Gastrocnemius medialis (tissue), 4 donors: Measurements from ENCODE around the gene GNA15. TPM values are rescaled to one million over a fixed set of nuclear protein-coding genes. Genes with fewer than 3 reads are reported as not detected.

Experiments
- ATAC-seq, 2 donors: fragments of 150-250 bp; one replicate each; pipeline ENCODE4 v1.9.1; 2016
- DNase-seq, 2 donors: peaks; one replicate each; pipeline ENCODE4 v3.0.0-alpha.2; 2019
- H3K27ac ChIP-seq, 4 donors: fragments of 200-600 bp; sonication (generic); 1 replicate in 1 of 4; 2 replicates in 3 of 4; pipeline ENCODE4 v1.5.1; 2016 to 2018; ENCODE audit warnings: mild to moderate bottlenecking in 2 of 4, moderate library complexity in 1 of 4
- H3K27me3 ChIP-seq, 3 donors: fragments of 200-600 bp; sonication (generic) in 2 of 3; 1 replicate in 1 of 3; 2 replicates in 2 of 3; pipeline versions ENCODE4 v1.5.1 to v1.6.0; 2016 to 2019; ENCODE audit warnings: mild to moderate bottlenecking in 1 of 3, moderate library complexity in 1 of 3
- H3K36me3 ChIP-seq, 2 donors: fragments of 200-600 bp; sonication (generic) in 1 of 2; one replicate each; pipeline ENCODE4 v1.5.1; 2017 to 2018
- H3K4me1 ChIP-seq, 2 donors: fragments of 200-600 bp; sonication (generic) in 1 of 2; one replicate each; pipeline ENCODE4 v1.5.1; 2016 to 2017; ENCODE audit warnings: mild to moderate bottlenecking in 2 of 2
- H3K4me3 ChIP-seq, 4 donors: fragments of 200-600 bp; sonication (generic) in 3 of 4; 1 replicate in 1 of 4; 2 replicates in 3 of 4; pipeline ENCODE4 v1.5.1; 2016 to 2019; ENCODE audit warnings: mild to moderate bottlenecking in 2 of 4
- H3K9me3 ChIP-seq, 3 donors: fragments of 200-600 bp; sonication (generic) in 2 of 3; 1 replicate in 1 of 3; 2 replicates in 2 of 3; pipeline ENCODE4 v1.5.1; 2016 to 2019
- POLR2A ChIP-seq, 2 donors: fragments of 450-650 bp; IDR thresholded peaks; one replicate each; pipeline ENCODE4 v1.6.1; 2017; ENCODE audit warnings: antibody characterized with exemption in 2 of 2, mild to moderate bottlenecking in 2 of 2, moderate library complexity in 2 of 2
- in situ Hi-C, 4 donors: fragments of 200-750 bp; cut with MboI; loops; one replicate each; pipeline versions ENCODE4 v1.15.0 to v1.8.0; 2017; ENCODE audit warnings: low sequenced_read_pairs in 4 of 4
- intact Hi-C: fragments of 100-400 bp; cut with DNase I; formaldehyde crosslinking; loops from one replicate; pipeline ENCODE4 v1.15.1; 2023; ENCODE audit warnings: low total_unique reads
- total RNA-seq, 4 donors: library from RNA; depleted of rRNA; stranded (reverse); fragments of >200 nt; gene quantifications; one replicate each; pipeline versions ENCODE4 v1.1.0 to v1.2.3, GENCODE V29; 2016
- TF ChIP-seq, protein P1 (sequence below), 5 experiments: fragments of 450-650 bp in 3 of 5; fragments of 200-600 bp in 2 of 5; sonication (generic) in 2 of 5; IDR thresholded peaks in 4 of 5; conservative IDR thresholded peaks in 1 of 5; 1 replicate in 4 of 5; 2 replicates in 1 of 5; pipeline ENCODE4 v1.5.1; 2016 to 2019; ENCODE audit warnings: antibody characterized with exemption in 5 of 5, mild to moderate bottlenecking in 3 of 5, moderate library complexity in 3 of 5

GNA15 gene
- total RNA-seq, 4 donors from 2014 or later: 0.51 to 1.2 (median 0.81) TPM

- Histone ChIP-seq H3K4me1 (peaks cover 0 to 2% of the 10 kb centered on the region in 2 donors), H3K4me3 (no peak overlapping the region), H3K9me3 (no peaks in the 10 kb centered on the region), H3K27ac (no peak overlapping the region), H3K27me3 (no peaks in the 10 kb centered on the region), H3K36me3 (no peaks in the 10 kb centered on the region)
- DNase-seq (no peak), ATAC-seq (no peak)
- TF ChIP-seq, protein P1, sequence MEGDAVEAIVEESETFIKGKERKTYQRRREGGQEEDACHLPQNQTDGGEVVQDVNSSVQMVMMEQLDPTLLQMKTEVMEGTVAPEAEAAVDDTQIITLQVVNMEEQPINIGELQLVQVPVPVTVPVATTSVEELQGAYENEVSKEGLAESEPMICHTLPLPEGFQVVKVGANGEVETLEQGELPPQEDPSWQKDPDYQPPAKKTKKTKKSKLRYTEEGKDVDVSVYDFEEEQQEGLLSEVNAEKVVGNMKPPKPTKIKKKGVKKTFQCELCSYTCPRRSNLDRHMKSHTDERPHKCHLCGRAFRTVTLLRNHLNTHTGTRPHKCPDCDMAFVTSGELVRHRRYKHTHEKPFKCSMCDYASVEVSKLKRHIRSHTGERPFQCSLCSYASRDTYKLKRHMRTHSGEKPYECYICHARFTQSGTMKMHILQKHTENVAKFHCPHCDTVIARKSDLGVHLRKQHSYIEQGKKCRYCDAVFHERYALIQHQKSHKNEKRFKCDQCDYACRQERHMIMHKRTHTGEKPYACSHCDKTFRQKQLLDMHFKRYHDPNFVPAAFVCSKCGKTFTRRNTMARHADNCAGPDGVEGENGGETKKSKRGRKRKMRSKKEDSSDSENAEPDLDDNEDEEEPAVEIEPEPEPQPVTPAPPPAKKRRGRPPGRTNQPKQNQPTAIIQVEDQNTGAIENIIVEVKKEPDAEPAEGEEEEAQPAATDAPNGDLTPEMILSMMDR (IDR thresholded peaks at IDR 0.05 in 4 of 5, conservative IDR thresholded peaks at IDR 0.05 in 1 of 5): no peak
- no peak for TF ChIP-seq POLR2A (IDR thresholded peaks at IDR 0.05)
- intact Hi-C loops (no loop called here), in situ Hi-C loops (no loop called here)
Observed at GRCh38 chr19:3192684-3193083, 56.9 kb downstream of the GNA15 start.

GRCh38 chr19:3193256-3194105, 57.6 kb downstream of the GNA15 start:
- no peak overlapping the region for H3K4me3 ChIP-seq
- TF ChIP-seq, protein P1 (IDR thresholded peaks at IDR 0.05 in 4 of 5, conservative IDR thresholded peaks at IDR 0.05 in 1 of 5): no peak
- no peak for TF ChIP-seq POLR2A (IDR thresholded peaks at IDR 0.05)
- no peaks in the 10 kb centered on the region for H3K27me3 ChIP-seq
- in situ Hi-C loops (no loop called here), intact Hi-C loops (no loop called here)
- DNase-seq (no peak), ATAC-seq (no peak)
- no peak overlapping the region for H3K27ac ChIP-seq
- H3K9me3 ChIP-seq: no peaks in the 10 kb centered on the region
- H3K36me3 ChIP-seq: no peaks in the 10 kb centered on the region
- H3K4me1 ChIP-seq: no peaks in the 10 kb centered on the region

DNA sequence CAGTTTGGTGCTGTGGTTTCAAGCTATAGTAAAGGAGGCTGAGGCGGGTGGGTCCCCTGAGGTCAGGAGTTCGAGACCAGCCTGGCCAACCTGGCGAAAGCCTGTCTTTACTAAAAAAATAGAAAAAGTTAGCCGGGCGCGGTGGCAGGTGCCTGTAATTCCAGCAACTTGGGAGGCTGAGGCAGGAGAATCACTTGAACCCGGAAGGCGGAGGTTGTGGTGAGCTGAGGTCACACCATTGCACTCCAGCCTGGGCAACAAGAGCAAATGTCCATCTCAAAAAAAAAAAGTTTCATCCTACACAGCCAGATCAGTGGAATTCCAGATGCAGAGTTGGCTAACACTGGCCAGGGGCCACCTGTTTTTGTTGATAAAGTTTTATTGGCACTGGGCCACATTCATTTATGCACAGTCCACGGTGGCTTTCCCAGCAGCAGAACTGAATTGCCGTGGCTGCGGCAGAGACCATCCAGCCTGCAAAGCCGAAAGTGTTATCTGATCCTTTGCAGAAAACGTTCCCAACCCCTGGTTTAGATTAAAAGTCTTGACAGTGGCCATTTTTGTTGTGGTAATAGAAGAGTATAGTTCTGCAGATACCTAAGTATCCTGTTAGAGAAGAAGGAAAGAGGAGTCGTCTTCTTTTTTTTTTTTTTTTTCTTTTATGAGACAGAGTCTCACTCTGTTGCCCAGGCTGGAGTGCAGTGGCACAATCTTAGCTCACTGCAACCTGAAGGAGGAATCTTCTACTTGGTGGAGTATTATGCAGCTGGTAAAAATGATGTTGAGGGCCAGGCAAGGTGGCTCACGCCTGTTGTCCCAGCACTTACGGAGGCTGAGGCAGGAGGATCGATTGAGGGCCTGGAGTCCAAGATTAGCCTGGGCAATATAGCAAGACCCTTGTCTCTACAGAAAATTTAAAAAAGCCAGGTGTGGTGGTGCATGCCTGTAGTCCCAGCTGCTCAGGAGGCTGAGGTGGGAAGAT, 58.6 kb downstream of the GNA15 start:
- intact Hi-C loops: no loop called here
- ATAC-seq (no peak), DNase-seq (no peak)
- in situ Hi-C loops: no loop called here
- no peaks in the 10 kb centered on the region for H3K27me3 ChIP-seq
- H3K36me3 ChIP-seq: peaks cover 0 to 6% of the 10 kb centered on the region in 2 donors
- H3K4me3 ChIP-seq: no peak overlapping the region
- H3K9me3 ChIP-seq: no peaks in the 10 kb centered on the region
- TF ChIP-seq, protein P1 (IDR thresholded peaks at IDR 0.05 in 4 of 5, conservative IDR thresholded peaks at IDR 0.05 in 1 of 5): no peak
- TF ChIP-seq POLR2A (IDR thresholded peaks at IDR 0.05): no peak
- no peaks in the 10 kb centered on the region for H3K4me1 ChIP-seq
- no peak overlapping the region for H3K27ac ChIP-seq

DNA sequence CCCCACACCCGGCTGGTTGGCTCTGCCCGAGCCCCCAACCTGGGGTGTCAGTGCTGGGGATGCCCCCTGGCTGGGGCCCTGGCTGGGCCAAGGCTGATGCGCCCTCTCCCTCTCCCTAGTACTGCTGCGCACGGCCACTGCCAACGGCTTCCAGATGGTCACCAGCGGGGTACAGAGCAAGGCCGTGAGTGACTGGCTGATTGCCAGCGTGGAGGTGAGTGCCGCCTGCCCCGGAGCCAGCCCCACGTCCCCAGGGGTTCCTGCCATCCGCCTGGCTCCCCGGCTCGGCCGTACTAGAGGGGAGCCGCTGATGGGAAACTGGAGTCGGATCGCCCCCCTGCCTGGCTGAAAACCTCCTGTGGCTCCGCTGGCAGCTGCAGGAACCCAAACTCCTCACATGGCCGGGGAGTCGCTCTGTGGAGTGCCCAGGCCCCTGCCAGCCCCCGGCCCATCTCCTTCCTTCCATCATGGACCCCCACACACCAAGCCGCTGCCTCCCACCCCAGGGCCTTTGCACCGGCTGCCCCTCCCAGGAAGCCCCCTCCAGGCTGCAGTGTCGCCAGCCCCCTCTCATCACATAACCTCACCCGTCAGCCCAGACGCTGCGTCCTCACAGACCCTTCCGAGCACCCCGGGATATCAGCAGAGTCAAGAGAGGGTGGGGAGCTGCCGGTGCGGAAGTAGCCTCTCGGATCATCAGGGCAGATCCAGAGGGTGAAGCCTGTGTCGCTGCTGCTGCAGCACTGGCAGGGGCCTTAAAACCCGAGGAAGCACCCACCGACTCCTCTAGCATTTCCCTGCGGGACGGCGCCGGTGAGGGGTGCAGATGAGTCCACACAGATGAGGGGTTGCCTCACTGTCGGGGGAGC, 60.5 kb downstream of the GNA15 start:
- Histone ChIP-seq H3K4me1 (no peaks in the 10 kb centered on the region), H3K36me3 (peaks cover 0 to 15% of the 10 kb centered on the region in 2 donors), H3K27me3 (no peaks in the 10 kb centered on the region), H3K27ac (no peak overlapping the region), H3K9me3 (no peaks in the 10 kb centered on the region), H3K4me3 (no peak overlapping the region)
- no peak for TF ChIP-seq POLR2A (IDR thresholded peaks at IDR 0.05)
- TF ChIP-seq, protein P1 (IDR thresholded peaks at IDR 0.05 in 4 of 5, conservative IDR thresholded peaks at IDR 0.05 in 1 of 5): no peak
- ATAC-seq (no peak), DNase-seq (no peak)
- intact Hi-C loops: no loop called here
- in situ Hi-C loops: no loop called here
